Stomach (tissue), 9 donors: ENCODE measurements around the gene NMNAT2. TPM values are rescaled to one million over a fixed set of nuclear protein-coding genes. Genes with fewer than 3 reads are reported as not detected.

Source experiments
- DNase-seq, 2 donors: peaks; one replicate each; pipeline versions ENCODE4 v3.0.0 to v3.0.0-alpha.2; 2013 to 2019
- H3K27ac ChIP-seq, 5 donors: fragments of 200-600 bp in 4 of 5; sonication (generic) in 4 of 5; one replicate each; pipeline ENCODE4 v1.5.1; 2013 to 2019; ENCODE audit warnings: mild to moderate bottlenecking in 1 of 5, moderate library complexity in 1 of 5
- H3K27me3 ChIP-seq, 3 donors: fragments of 200-600 bp; sonication (generic); one replicate each; pipeline ENCODE4 v1.5.1; 2017 to 2019; ENCODE audit warnings: mixed run types in 1 of 3
- H3K36me3 ChIP-seq, 4 donors: fragments of 200-600 bp; sonication (generic); 1 replicate in 3 of 4; 2 replicates in 1 of 4; pipeline ENCODE4 v1.5.1; 2016 to 2019
- H3K4me1 ChIP-seq, 4 donors: fragments of 200-600 bp; sonication (generic); one replicate each; pipeline ENCODE4 v1.5.1; 2016 to 2019
- H3K4me3 ChIP-seq, 4 donors: fragments of 200-600 bp; sonication (generic) in 3 of 4; one replicate each; pipeline ENCODE4 v1.5.1; 2016 to 2019; ENCODE audit warnings: mild to moderate bottlenecking in 1 of 4
- H3K9me3 ChIP-seq, 4 donors: fragments of 200-600 bp; sonication (generic); one replicate each; pipeline ENCODE4 v1.5.1; 2016 to 2019
- CTCF ChIP-seq, 7 experiments: fragments of 450-650 bp in 4 of 7; fragments of 200-600 bp in 3 of 7; sonication (generic) in 3 of 7; IDR thresholded peaks; one replicate each; pipeline ENCODE4 v1.5.1; 2016 to 2019; ENCODE audit warnings: antibody characterized with exemption in 7 of 7, control low read depth in 2 of 7, mild to moderate bottlenecking in 1 of 7
- EP300 ChIP-seq: sonication (generic); formaldehyde crosslinking; IDR thresholded peaks from one replicate; pipeline ENCODE4 v1.6.1; 2017; ENCODE audit warnings: antibody characterized with exemption
- POLR2A ChIP-seq, 4 donors: fragments of 450-650 bp; IDR thresholded peaks; one replicate each; pipeline ENCODE4 v1.6.1; 2016; ENCODE audit warnings: antibody characterized with exemption in 4 of 4, control low read depth in 2 of 4, mild to moderate bottlenecking in 1 of 4, moderate library complexity in 1 of 4
- POLR2AphosphoS5 ChIP-seq, 3 donors: sonication (generic); formaldehyde crosslinking; IDR thresholded peaks; one replicate each; pipeline ENCODE4 v1.6.1; 2016; ENCODE audit warnings: antibody characterized with exemption in 3 of 3
- WGBS, 5 donors: extraction: QIAGEN DNeasy Blood & Tissue Kit in 3 of 5; methylation state at CpG; one replicate each; pipeline versions ENCODE4 v1.1.5 to v1.1.7; 2013 to 2018; 5-methylcytosine and 5-hydroxymethylcytosine counted together
- intact Hi-C: fragments of 100-400 bp; cut with DNase I; formaldehyde crosslinking; loops from one replicate; pipeline ENCODE4 v1.15.1; 2023; ENCODE audit warnings: low total_unique reads
- polyA plus RNA-seq, 3 donors: library from polyadenylated mRNA; stranded (reverse); fragments of 200-250 nt; gene quantifications; one replicate each; pipeline ENCODE4 v1.2.3, GENCODE V29; 2013
- total RNA-seq, 5 donors: library from RNA; depleted of rRNA; stranded (reverse); fragments of >200 nt; gene quantifications; one replicate each; pipeline versions ENCODE4 v1.1.0 to v1.2.3, GENCODE V29; 2014 to 2016
- donor health status: healthy with polysubstance abuse.
- donor health status: Bipolar disorder and iron deficiency.
- donor health status: healthy.

Gene NMNAT2
- total and polyA plus RNA-seq, 8 donors = 0.06 to 1.3 (median 0.51) TPM; not detected in 2

- intact Hi-C loops = no loop called here
- H3K4me3 ChIP-seq = no peak overlapping the region
- DNase-seq = no peak
- no peak overlapping the region for H3K27ac ChIP-seq
- TF ChIP-seq CTCF (IDR thresholded peaks at IDR 0.05) (no peak), POLR2A (IDR thresholded peaks at IDR 0.05) (no peak), POLR2AphosphoS5 (IDR thresholded peaks at IDR 0.05) (no peak), EP300 (no peak)
- H3K36me3 ChIP-seq = no peaks in the 10 kb centered on the region
- H3K9me3 ChIP-seq = no peaks in the 10 kb centered on the region
- H3K27me3 ChIP-seq = no peaks in the 10 kb centered on the region
- WGBS, 5 donors = 81 to 91% (median 85%) methylated on average over 9 of the region's 9 CpGs
- peaks cover 0 to 14% (median 0%) of the 10 kb centered on the region in 4 donors for H3K4me1 ChIP-seq
Measured at GRCh38 chr1:183293241-183293640, 124.9 kb downstream of the NMNAT2 start.

GRCh38 chr1:183291802-183292514 lies 126.2 kb downstream of the NMNAT2 start:
- peak overlapping the region in 2 of 5 donors; percentile 40 to 59 for H3K27ac ChIP-seq
- intact Hi-C loops = no loop called here
- no peak overlapping the region for H3K4me3 ChIP-seq
- H3K27me3 ChIP-seq = no peaks in the 10 kb centered on the region
- peak in 1 of 2 donors; percentile 74 for DNase-seq
- 65 to 77% (median 71%) methylated on average over 11 of the region's 11 CpGs for WGBS, 5 donors
- no peaks in the 10 kb centered on the region for H3K9me3 ChIP-seq
- no peaks in the 10 kb centered on the region for H3K36me3 ChIP-seq
- no peak for TF ChIP-seq EP300
- peak in 1 of 3 donors; percentile 17 for TF ChIP-seq POLR2AphosphoS5 (IDR thresholded peaks at IDR 0.05)
- no peak for TF ChIP-seq CTCF (IDR thresholded peaks at IDR 0.05)
- peaks cover 0 to 23% (median 0%) of the 10 kb centered on the region in 4 donors for H3K4me1 ChIP-seq

GRCh38 chr1:183291216-183291762 lies 126.9 kb downstream of the NMNAT2 start:
- WGBS, 5 donors = 82 to 89% (median 88%) methylated on average over 5 of the region's 5 CpGs
- H3K27me3 ChIP-seq = no peaks in the 10 kb centered on the region
- no peaks in the 10 kb centered on the region for H3K36me3 ChIP-seq
- DNase-seq = no peak
- intact Hi-C loops = no loop called here
- peak overlapping the region in 2 of 5 donors; percentile 40 to 59 for H3K27ac ChIP-seq
- TF ChIP-seq POLR2AphosphoS5 (IDR thresholded peaks at IDR 0.05) (no peak), CTCF (IDR thresholded peaks at IDR 0.05) (no peak), EP300 (no peak), POLR2A (IDR thresholded peaks at IDR 0.05) (no peak)
- H3K9me3 ChIP-seq = no peaks in the 10 kb centered on the region
- no peak overlapping the region for H3K4me3 ChIP-seq
- H3K4me1 ChIP-seq = peaks cover 0 to 26% (median 0%) of the 10 kb centered on the region in 4 donors

- WGBS, 5 donors = 81 to 94% (median 86%) methylated on average over 6 of the region's 6 CpGs
- H3K4me3 ChIP-seq = no peak overlapping the region
- DNase-seq = no peak
- peaks cover 0 to 26% (median 0%) of the 10 kb centered on the region in 4 donors for H3K4me1 ChIP-seq
- H3K27me3 ChIP-seq = no peaks in the 10 kb centered on the region
- H3K9me3 ChIP-seq = no peaks in the 10 kb centered on the region
- TF ChIP-seq POLR2AphosphoS5 (IDR thresholded peaks at IDR 0.05) = no peak
- H3K36me3 ChIP-seq = no peaks in the 10 kb centered on the region
- H3K27ac ChIP-seq = peak overlapping the region in 1 of 5 donors; percentile 59
- intact Hi-C loops = no loop called here
Measured at GRCh38 chr1:183290628-183291027, 127.6 kb downstream of the NMNAT2 start.

- no peak overlapping the region for H3K27ac ChIP-seq
- peaks cover 0 to 26% (median 0%) of the 10 kb centered on the region in 4 donors for H3K4me1 ChIP-seq
- no peaks in the 10 kb centered on the region for H3K9me3 ChIP-seq
- no peaks in the 10 kb centered on the region for H3K27me3 ChIP-seq
- no peak overlapping the region for H3K4me3 ChIP-seq
- WGBS, 5 donors = 85 to 92% (median 90%) methylated on average over 8 to 9 of the region's 9 CpGs
- intact Hi-C loops = no loop called here
- TF ChIP-seq CTCF (IDR thresholded peaks at IDR 0.05) = no peak
- no peak for TF ChIP-seq EP300
- no peak for TF ChIP-seq POLR2A (IDR thresholded peaks at IDR 0.05)
- no peaks in the 10 kb centered on the region for H3K36me3 ChIP-seq
- no peak for DNase-seq
Measured at GRCh38 chr1:183289051-183289496, 129.1 kb downstream of the NMNAT2 start.
